Kidney tubule cell (primary cell): ENCODE measurements around the gene DTL.

Experiments
- DNase-seq: peaks from one replicate; pipeline ENCODE4 v3.0.0-alpha.2; 2018; ENCODE audit warnings: low spot score

DTL gene

GRCh38 chr1:212132025-212132424 lies 96.5 kb downstream of the DTL start:
- DNase-seq: peak; percentile 82

- no peak for DNase-seq
Observed at GRCh38 chr1:212133319-212133718, 97.8 kb downstream of the DTL start.

- DNase-seq: no peak
Observed at GRCh38 chr1:212135166-212135565, 99.6 kb downstream of the DTL start.

- DNase-seq: no peak
Observed at GRCh38 chr1:212137854-212138253, 102.3 kb downstream of the DTL start.

GRCh38 chr1:212138457-212138856 lies 102.9 kb downstream of the DTL start:
- peak; percentile 60 for DNase-seq

- DNase-seq: no peak
Observed at GRCh38 chr1:212139526-212140135, 104.1 kb downstream of the DTL start.

- no peak for DNase-seq
Observed at GRCh38 chr1:212141404-212141803, 105.9 kb downstream of the DTL start.

- no peak for DNase-seq
Observed at GRCh38 chr1:212142883-212143530, 107.5 kb downstream of the DTL start.

GRCh38 chr1:212147581-212148033 lies 112.1 kb downstream of the DTL start:
- peak; percentile 25 for DNase-seq

GRCh38 chr1:212149566-212149965 lies 114.0 kb downstream of the DTL start:
- no peak for DNase-seq

GRCh38 chr1:212152308-212152693 lies 116.8 kb downstream of the DTL start:
- DNase-seq: no peak

- DNase-seq: no peak
Observed at GRCh38 chr1:212152869-212153268, 117.3 kb downstream of the DTL start.

GRCh38 chr1:212153635-212154034 lies 118.1 kb downstream of the DTL start:
- no peak for DNase-seq
